Bronchial epithelial cell (primary cell): ENCODE results near the gene ATP4A. TPM values are rescaled to one million over a fixed set of nuclear protein-coding genes. Genes with fewer than 3 reads are reported as not detected.

Experiments used
- DNase-seq: peaks from one replicate; pipeline ENCODE4 v3.0.0-alpha.2; 2010; ENCODE audit warnings: low read depth
- FAIRE-seq: peaks from 2 replicates; lab custom pipeline; 2011; peaks lifted over from hg19 to GRCh38; lab: Jason Lieb, UNC
- H3K27me3 ChIP-seq: 2 replicates; pipeline ENCODE4 v1.5.1; 2011; ENCODE audit warnings: low read length; ENCODE audit not compliant: control insufficient read depth, insufficient read depth
- H3K36me3 ChIP-seq: 2 replicates; pipeline ENCODE4 v1.5.1; 2011; ENCODE audit warnings: low read length; ENCODE audit not compliant: control insufficient read depth, insufficient read depth
- H3K4me3 ChIP-seq: 2 replicates; pipeline ENCODE4 v1.5.1; 2011; ENCODE audit warnings: mild to moderate bottlenecking, low read depth, low read length, control low read depth
- CTCF ChIP-seq: IDR thresholded peaks from 2 replicates; pipeline ENCODE4 v1.5.1; 2011; ENCODE audit warnings: mild to moderate bottlenecking, moderate library complexity, low read length, control low read depth, inconsistent platforms; ENCODE audit not compliant: insufficient read depth, severe bottlenecking
- total RNA-seq: library from RNA; depleted of rRNA; stranded (reverse); fragments of >200 nt; gene quantifications from 2 replicates; pipeline ENCODE4 v1.2.1, GENCODE V29; 2014

The ATP4A gene
- total RNA-seq, 1 donor from 2014 or later, result not detected

- Histone ChIP-seq H3K4me3 (no peak overlapping the region), H3K36me3 (no peaks in the 10 kb centered on the region), H3K27me3 (no peaks in the 10 kb centered on the region)
- no peak for TF ChIP-seq CTCF
- FAIRE-seq (no peak), DNase-seq (no peak)
Measured at GRCh38 chr19:35578707-35579106, 15.2 kb upstream of the ATP4A start.

DNA sequence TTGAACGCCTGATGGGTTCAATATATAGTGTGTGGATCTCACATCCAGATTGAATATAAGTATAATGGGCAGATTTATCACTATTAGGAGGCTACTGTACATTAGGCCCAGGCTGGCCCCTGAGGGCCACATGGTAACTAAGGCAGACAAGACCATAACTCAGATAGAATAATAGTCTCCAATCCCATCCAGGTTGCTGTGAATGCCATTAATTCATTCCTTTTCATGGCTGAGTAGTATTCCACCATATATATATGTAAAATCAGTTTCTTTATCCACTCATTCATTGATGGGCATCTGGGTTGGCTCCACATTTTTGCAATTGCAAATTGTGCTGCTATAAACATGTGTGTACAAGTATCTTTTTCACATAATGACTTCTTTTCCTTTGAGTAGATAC is 14.5 kb upstream of the ATP4A start:
- FAIRE-seq, result no peak

DNA sequence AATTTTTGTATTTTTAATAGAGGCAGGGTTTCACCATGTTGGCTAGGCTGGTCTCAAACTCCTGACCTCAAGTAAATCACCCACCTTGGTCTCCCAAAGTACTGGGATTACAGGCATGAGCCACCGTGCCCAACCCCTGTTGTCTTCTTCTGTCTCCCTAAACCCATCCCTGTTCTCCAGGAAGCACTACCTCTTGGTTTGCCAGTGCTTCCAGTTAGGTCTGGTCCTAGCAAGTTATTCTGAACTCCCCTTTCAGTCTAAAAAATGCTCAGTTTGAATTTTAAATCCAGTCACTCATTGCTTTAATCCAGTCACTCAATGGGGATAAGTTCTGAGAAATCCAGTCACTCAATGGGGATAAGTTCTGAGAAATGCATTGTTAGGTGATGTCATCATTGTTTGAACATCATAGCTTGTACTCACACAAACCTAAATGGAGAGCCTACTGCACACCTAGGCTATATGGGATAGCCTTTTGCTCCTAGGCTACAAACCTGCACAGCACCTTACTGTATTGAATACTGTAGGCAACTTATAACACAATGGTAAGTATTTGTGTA is 8.0 kb upstream of the ATP4A start:
- Histone ChIP-seq H3K4me3 (no peak overlapping the region), H3K27me3 (no peaks in the 10 kb centered on the region), H3K36me3 (no peaks in the 10 kb centered on the region)
- DNase-seq (peak; percentile 22), FAIRE-seq (no peak)
- no peak for TF ChIP-seq CTCF

More for the DNA sequence above, 14.5 kb upstream of the ATP4A start:
- Histone ChIP-seq H3K27me3 (no peaks in the 10 kb centered on the region), H3K36me3 (no peaks in the 10 kb centered on the region), H3K4me3 (no peak overlapping the region)
- no peak for TF ChIP-seq CTCF
- DNase-seq, result no peak

- Histone ChIP-seq H3K36me3 (no peaks in the 10 kb centered on the region), H3K27me3 (no peaks in the 10 kb centered on the region), H3K4me3 (no peak overlapping the region)
- DNase-seq (no peak), FAIRE-seq (no peak)
- TF ChIP-seq CTCF, result no peak
Measured at GRCh38 chr19:35569281-35569781, 5.9 kb upstream of the ATP4A start.

- no peaks in the 10 kb centered on the region for H3K27me3 ChIP-seq
- no peaks in the 10 kb centered on the region for H3K36me3 ChIP-seq
- DNase-seq, result no peak
- no peak for TF ChIP-seq CTCF
- no peak overlapping the region for H3K4me3 ChIP-seq
- FAIRE-seq, result no peak
Measured at GRCh38 chr19:35566738-35567137, 3.3 kb upstream of the ATP4A start.
